ENCODE measurements around the gene ZDHHC4.

The ZDHHC4 gene

GRCh38 chr7:6577369-6578113 is at the start of gene ZDHHC4:
TSS of gene ZDHHC4 (plus strand) at chr7:6577454. CDS start at chr7:6580562, 3,108 bp downstream.
- DNase-seq: peak; percentile 14

DNA sequence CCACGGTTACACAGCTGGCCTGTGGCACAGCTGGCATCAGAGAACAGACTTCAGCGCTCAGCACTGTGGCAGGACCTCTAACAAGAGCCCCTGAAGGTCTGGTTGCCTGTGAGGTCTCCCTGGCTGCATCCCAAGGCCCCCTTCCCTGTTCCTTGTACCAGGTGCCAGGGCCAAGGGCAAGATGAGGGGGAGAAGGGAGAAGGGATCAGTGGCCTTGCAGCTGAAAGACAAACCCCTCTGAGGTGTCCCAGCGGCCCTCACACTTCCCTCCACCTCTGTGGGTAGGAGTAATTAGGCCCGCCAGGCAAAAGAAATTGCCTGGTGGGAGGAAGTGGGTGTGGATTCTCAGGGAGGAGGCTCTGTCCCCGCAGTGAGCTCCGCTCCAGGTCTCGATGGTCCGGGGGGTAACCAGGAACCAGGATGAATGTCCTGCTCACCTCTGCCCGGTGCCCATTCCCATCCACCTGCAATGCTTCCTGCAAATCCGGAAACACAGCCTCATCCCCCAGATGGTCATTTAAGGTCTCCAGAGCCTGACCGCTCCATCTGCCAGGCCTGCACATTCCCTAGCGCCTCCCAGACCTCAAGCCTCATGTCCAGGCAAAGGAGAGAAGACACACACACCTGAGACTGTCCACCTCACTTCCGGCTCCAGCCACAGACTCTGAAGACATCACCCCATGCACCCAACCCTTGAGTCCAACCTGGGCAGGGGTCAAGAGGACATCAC is 48.7 kb upstream of the ZDHHC4 start:
- no peak for DNase-seq

GRCh38 chr7:6529643-6530042 is 47.6 kb upstream of the ZDHHC4 start:
- DNase-seq: no peak

- no peak for DNase-seq
Observed at GRCh38 chr7:6530626-6531491, 46.4 kb upstream of the ZDHHC4 start.

DNA sequence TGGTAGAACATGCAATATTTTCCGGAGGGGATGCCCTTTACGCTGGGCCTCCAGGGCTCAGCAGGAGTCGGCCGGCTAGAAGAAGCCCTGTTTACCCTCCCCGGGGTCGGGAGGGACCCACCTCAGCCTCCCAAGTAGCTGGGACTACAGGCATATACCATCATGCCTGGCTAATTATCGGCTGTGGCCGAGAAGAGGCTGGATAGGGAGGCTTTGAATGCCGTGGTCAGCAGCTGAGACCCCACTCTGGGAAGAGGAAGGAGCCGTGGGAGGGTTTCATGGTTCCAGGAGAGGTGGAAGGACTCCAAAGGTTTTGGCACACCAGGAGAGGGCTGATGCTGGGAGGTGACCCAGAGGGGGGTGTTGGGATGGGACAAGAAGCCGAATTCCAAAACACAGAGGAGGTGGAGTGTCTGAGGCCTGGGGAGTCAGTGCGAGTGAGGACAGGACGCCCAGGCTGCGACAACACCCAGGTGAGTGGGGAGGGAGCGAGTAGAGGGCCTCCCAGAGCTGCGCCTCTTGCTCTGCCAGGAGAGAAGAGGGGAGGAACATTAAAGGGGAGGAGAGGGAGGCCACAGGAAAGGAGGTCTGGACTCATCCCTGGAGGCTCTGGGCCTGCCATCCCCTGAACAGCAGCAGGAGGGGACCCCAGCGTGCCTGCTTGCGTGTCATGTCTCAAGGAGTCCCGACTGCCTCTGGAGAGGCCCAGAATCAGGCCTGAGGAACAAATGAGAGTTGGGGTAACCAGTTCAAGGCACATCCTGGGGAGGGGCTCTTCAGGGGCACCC is 45.6 kb upstream of the ZDHHC4 start:
- no peak for DNase-seq

- no peak for DNase-seq
Observed at GRCh38 chr7:6532516-6532915, 44.7 kb upstream of the ZDHHC4 start.

GRCh38 chr7:6533893-6534495 is 43.3 kb upstream of the ZDHHC4 start:
- no peak for DNase-seq

DNA sequence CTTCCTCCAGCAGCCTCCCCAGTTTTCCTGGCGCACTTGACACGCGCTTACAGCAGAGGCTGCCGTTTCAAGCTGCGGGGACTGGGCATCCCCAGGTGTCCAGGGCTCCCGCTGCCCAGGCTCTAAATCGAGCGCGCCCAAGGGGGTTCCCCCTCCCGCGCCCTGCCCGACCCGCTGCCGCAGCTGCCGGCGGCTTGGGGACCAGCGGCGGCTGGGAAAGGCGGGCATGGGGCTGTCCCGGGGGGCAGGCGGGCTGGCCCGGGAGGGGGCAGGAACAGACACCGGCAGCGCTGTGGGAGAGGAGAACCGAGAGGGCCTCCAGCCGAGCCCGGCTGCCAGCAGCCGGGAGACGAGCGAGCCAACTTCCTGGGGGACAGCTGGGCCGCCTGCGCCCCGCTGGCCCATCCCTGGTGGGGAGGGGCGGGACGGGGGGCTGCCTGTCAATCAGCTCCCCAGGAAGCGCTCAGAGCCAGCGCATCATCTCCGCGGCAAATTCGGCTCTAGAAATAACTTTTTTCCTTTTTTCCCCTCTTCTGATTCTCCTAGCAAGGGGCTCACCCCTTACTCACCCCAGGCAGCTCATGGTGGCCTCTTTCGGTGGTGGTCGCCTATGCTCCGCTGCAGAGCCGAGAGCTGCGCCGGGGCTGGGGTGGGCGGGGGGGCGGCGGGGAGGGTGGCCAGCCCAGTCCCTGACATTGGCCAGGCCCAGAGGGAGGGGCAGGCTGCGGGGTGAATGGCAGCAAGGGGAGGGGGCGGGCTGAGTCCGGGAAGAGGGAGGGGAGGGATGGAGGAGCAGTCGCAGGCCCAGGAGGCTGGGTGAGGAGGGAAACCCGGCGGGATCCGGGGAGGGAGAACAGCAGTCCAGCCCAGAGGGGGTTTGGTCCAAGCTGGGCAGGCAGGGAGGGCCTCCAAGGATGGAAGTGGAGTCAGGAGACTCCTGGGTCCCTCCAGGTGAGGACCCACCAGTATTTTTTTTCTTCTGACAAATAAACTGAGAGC is 40.7 kb upstream of the ZDHHC4 start:
- DNase-seq: no peak

DNA sequence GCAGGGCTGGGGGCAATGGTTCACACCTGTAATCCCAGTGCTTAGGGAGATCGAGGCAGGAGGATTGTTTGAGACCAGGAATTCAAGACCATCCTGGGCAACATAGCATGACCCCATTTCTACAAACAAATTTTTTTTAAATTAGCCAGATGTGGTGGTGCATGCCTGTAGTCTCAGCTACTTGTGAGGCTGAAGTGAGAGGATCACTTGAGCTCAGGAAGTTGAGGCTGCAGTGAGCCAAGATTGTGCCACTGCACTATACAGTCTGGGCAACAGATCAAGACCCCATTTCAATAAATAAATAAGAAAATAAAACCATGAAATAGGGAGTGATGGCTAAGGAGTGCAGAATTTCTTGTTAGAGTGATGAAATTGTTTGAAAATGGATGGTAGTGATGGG is 34.9 kb upstream of the ZDHHC4 start:
- no peak for DNase-seq

GRCh38 chr7:6545398-6546126 is 31.7 kb upstream of the ZDHHC4 start:
- no peak for DNase-seq

GRCh38 chr7:6546498-6547251 is 30.6 kb upstream of the ZDHHC4 start:
- DNase-seq: no peak

DNA sequence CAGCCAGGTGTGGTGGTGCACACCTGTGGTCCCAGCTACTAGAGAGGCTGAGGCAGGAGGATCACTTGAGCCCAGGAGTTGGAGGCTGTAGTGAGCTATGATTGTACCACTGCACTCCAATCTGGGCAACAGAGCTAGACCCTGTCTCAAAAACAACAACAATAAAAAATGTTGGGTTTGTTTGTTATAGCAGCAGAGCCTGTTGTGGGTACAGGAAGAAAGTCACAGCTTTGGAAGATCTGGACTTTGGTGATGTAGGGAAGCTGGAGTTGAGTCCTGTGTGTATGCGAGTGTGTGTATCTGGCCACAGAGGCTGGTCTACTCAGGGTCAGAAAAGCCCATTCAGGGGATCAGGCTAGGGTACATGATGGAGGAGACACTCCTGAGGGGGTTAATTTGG is 29.9 kb upstream of the ZDHHC4 start:
- DNase-seq: no peak

DNA sequence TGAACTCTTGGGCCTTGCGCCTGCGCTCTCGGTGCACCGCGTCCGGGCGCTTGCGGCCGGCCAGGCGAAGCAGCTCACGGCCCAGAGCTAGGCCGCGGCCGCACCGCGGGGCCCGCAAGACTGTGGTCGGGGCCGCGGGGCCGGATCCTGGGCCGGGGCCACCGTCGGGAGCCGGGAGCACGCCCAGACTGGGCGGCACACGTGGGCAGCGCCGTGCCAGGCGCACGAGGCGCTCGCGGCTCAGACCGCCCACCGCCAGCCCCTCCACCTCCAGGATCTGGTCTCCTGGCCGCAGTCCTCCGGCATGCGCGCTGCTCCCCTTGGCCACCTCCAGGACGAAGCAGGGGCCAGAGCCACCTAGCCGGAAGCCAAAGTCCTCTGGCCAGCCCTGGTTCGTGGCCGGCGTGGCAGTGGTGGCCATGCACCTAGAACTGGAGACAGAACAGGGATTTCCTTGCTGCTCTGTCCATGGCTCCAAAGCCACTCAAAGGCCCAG is 26.2 kb upstream of the ZDHHC4 start, which contains the start of gene GRID2IP:
TSS of gene GRID2IP (minus strand) at position 446 of the 496 bp plus-strand sequence. CDS start at position 421, 25 bp downstream.
- DNase-seq: no peak

- DNase-seq: no peak
Observed at GRCh38 chr7:6553448-6554044, 23.7 kb upstream of the ZDHHC4 start.

- no peak for DNase-seq
Observed at GRCh38 chr7:6554848-6555247, 22.4 kb upstream of the ZDHHC4 start.

GRCh38 chr7:6556196-6556595 is 21.1 kb upstream of the ZDHHC4 start:
- DNase-seq: no peak

DNA sequence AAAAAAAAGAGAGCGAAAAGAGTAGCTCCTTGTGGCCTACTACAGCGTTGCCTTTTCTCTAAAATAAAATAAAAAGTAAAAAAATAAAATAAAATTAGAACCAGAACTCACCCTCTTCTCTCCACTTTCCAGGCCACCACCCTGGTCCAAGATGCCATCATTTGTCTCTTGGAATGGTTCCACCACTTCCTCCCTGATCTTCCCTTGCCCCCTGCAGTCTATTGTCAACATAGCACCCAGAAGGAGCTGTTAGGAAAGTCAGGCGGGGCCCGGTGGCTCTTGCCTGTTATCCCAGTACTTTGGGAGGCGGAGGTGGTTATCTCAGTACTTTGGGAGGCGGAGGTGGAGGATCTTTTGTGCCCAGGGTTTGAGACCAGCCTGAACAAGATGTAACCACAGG is 18.4 kb upstream of the ZDHHC4 start:
- no peak for DNase-seq

- DNase-seq: no peak
Observed at GRCh38 chr7:6559896-6560295, 17.4 kb upstream of the ZDHHC4 start.

DNA sequence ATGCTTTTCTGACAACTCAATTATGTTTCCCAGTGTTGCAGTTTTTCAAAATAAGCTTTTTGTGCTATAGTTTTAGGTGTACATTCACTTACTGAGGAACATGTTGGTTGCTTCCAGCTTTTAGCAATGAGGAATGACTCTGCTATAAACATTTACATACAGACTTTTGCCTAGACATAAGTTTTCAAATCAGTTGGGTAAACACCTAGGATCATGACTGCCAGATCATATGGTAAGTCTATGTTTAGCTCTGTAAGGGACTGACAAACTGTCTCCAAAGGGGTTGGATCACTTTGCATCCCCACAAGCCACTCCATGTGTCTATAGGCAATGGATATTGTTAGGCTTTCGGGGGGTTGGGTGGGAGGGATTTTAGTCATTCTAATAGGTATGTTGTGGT is 15.1 kb upstream of the ZDHHC4 start:
- no peak for DNase-seq
